HG03095 (cell line): Measurements from ENCODE around the gene OR2T35.
A peak's percentile ranks its signal among the peaks of the same experiment; 100 is the strongest.
"Not testable (repeated sequence)": the region's sequence is repeated elsewhere in the genome, so short reads cannot be mapped to it uniquely, and the experiment has no call there.

Experiments used
- ATAC-seq: cut with Tn5 transposase; IDR thresholded peaks from one replicate; pipeline ENCODE4 v1.9.1; 2021; ENCODE audit warnings: moderate library complexity; ENCODE audit not compliant: unreplicated experiment

The OR2T35 gene

GRCh38 chr1:248645178-248645577, at the start of gene OR2T35:
Gene OR2T35 (minus strand): TSS chr1:248645278. CDS start chr1:248639258, 6,020 bp downstream.
- ATAC-seq: not testable (repeated sequence)

- no peak for ATAC-seq
These were observed 46.6 kb upstream of the OR2T35 start for GRCh38 chr1:248691567-248692155.

GRCh38 chr1:248688527-248689298, 43.6 kb upstream of the OR2T35 start:
- ATAC-seq: peak; percentile 66

- ATAC-seq: peak; percentile 75
These were observed 41.7 kb upstream of the OR2T35 start for GRCh38 chr1:248686815-248687214.

GRCh38 chr1:248681651-248682050, 36.6 kb upstream of the OR2T35 start:
- ATAC-seq: no peak

GRCh38 chr1:248670003-248670402, 24.9 kb upstream of the OR2T35 start:
- ATAC-seq: no peak

- peak; percentile 98 for ATAC-seq
These were observed 18.6 kb upstream of the OR2T35 start for GRCh38 chr1:248663453-248664328.

GRCh38 chr1:248656797-248657196, 11.7 kb upstream of the OR2T35 start:
- ATAC-seq: not testable (repeated sequence)

GRCh38 chr1:248655354-248655753, 10.3 kb upstream of the OR2T35 start, which contains the start of gene OR2T27:
Gene OR2T27 (minus strand): TSS chr1:248655528. CDS start chr1:248650884, 4,644 bp downstream.
- ATAC-seq: peak; percentile 70

GRCh38 chr1:248648770-248649536, 3.9 kb upstream of the OR2T35 start:
- ATAC-seq: not testable (repeated sequence)

- peak; percentile 60 for ATAC-seq
These were observed 2.0 kb downstream of the OR2T35 start for GRCh38 chr1:248642971-248643651.

- ATAC-seq: not testable (repeated sequence)
These were observed 3.5 kb downstream of the OR2T35 start for GRCh38 chr1:248641583-248641982.

GRCh38 chr1:248640906-248641305, 4.2 kb downstream of the OR2T35 start:
- peak; percentile 41 for ATAC-seq

GRCh38 chr1:248639652-248640051, 5.4 kb downstream of the OR2T35 start:
- ATAC-seq: peak; percentile 24

GRCh38 chr1:248636612-248637011, 8.5 kb downstream of the OR2T35 start:
- not testable (repeated sequence) for ATAC-seq

- ATAC-seq: not testable (repeated sequence)
These were observed 10.1 kb downstream of the OR2T35 start, which contains the start of gene OR2T11 for GRCh38 chr1:248634991-248635390. Gene OR2T11 (minus strand): TSS chr1:248635091. CDS start chr1:248627128, 7,963 bp downstream.

- no peak for ATAC-seq
These were observed 13.6 kb downstream of the OR2T35 start for GRCh38 chr1:248631354-248632008.

- ATAC-seq: no peak
These were observed 14.5 kb downstream of the OR2T35 start for GRCh38 chr1:248630551-248630950.
